Effector memory CD8-positive, alpha-beta T cell (primary cell): ENCODE data around the gene PCSK1.

Source experiments
- ATAC-seq: fragments of 150-1000 bp; cut with Tn5 transposase; replicated peaks from 2 replicates; pipeline ENCODE4 v1.10.0; 2021; ENCODE audit warnings: mild to moderate bottlenecking, moderate library complexity
- DNase-seq, 3 experiments: peaks; one replicate each; pipeline ENCODE4 v3.0.0; 2021
- H3K27ac Mint-ChIP-seq, 2 donors: one replicate each; pipeline ENCODE4 v1.8.0; 2022; ENCODE audit warnings: mild to moderate bottlenecking in 2 of 2, mixed read lengths in 2 of 2, moderate library complexity in 2 of 2
- H3K27me3 Mint-ChIP-seq, 2 donors: one replicate each; pipeline ENCODE4 v1.8.0; 2022; ENCODE audit warnings: mixed read lengths in 2 of 2
- H3K36me3 Mint-ChIP-seq: one replicate; pipeline ENCODE4 v1.8.0; 2022; ENCODE audit warnings: mild to moderate bottlenecking, moderate library complexity, mixed read lengths; ENCODE audit not compliant: insufficient read depth
- H3K4me1 Mint-ChIP-seq, 2 donors: one replicate each; pipeline ENCODE4 v1.8.0; 2022; ENCODE audit warnings: low read depth in 2 of 2, mixed read lengths in 2 of 2
- H3K4me3 Mint-ChIP-seq, 2 donors: one replicate each; pipeline ENCODE4 v1.8.0; 2022; ENCODE audit warnings: mild to moderate bottlenecking in 2 of 2, mixed read lengths in 2 of 2, moderate library complexity in 2 of 2
- H3K9me3 Mint-ChIP-seq, 2 donors: one replicate each; pipeline ENCODE4 v1.8.0; 2022; ENCODE audit warnings: mixed read lengths in 2 of 2

Gene PCSK1

GRCh38 chr5:96343094-96343493 lies 90.0 kb downstream of the PCSK1 start:
- no peaks in the 10 kb centered on the region for H3K9me3 Mint-ChIP-seq
- H3K27me3 Mint-ChIP-seq = peaks cover 24 to 26% of the 10 kb centered on the region in 2 donors
- H3K4me3 Mint-ChIP-seq = no peak overlapping the region
- H3K4me1 Mint-ChIP-seq = peaks cover 10 to 13% of the 10 kb centered on the region in 2 donors
- DNase-seq (no peak), ATAC-seq (no peak)
- no peaks in the 10 kb centered on the region for H3K36me3 Mint-ChIP-seq
- H3K27ac Mint-ChIP-seq = no peak overlapping the region

GRCh38 chr5:96342581-96342980 lies 90.5 kb downstream of the PCSK1 start:
- Mint-ChIP-seq H3K4me3 (no peak overlapping the region), H3K36me3 (no peaks in the 10 kb centered on the region), H3K27ac (no peak overlapping the region), H3K9me3 (no peaks in the 10 kb centered on the region), H3K27me3 (peaks cover 24 to 26% of the 10 kb centered on the region in 2 donors), H3K4me1 (peaks cover 10 to 13% of the 10 kb centered on the region in 2 donors)
- no peak for DNase-seq
- no peak for ATAC-seq
